NCI-H774 (cell line): Measurements from ENCODE around the gene ARNT2.

Source experiments
- DNase-seq: peaks from one replicate; lab custom pipeline; 2025; lab: John Stamatoyannopoulos, UW

ARNT2 gene

GRCh38 chr15:80466543-80466942, 62.4 kb downstream of the ARNT2 start:
- DNase-seq = no peak

- no peak for DNase-seq
Observed at GRCh38 chr15:80467311-80467714, 63.1 kb downstream of the ARNT2 start.

- no peak for DNase-seq
Observed at GRCh38 chr15:80468796-80469195, 64.6 kb downstream of the ARNT2 start.

- DNase-seq = no peak
Observed at GRCh38 chr15:80471881-80472280, 67.7 kb downstream of the ARNT2 start.

- no peak for DNase-seq
Observed at GRCh38 chr15:80473286-80474223, 69.4 kb downstream of the ARNT2 start.

- DNase-seq = no peak
Observed at GRCh38 chr15:80474224-80475215, 70.3 kb downstream of the ARNT2 start.

- DNase-seq = no peak
Observed at GRCh38 chr15:80475572-80475971, 71.4 kb downstream of the ARNT2 start.

DNA sequence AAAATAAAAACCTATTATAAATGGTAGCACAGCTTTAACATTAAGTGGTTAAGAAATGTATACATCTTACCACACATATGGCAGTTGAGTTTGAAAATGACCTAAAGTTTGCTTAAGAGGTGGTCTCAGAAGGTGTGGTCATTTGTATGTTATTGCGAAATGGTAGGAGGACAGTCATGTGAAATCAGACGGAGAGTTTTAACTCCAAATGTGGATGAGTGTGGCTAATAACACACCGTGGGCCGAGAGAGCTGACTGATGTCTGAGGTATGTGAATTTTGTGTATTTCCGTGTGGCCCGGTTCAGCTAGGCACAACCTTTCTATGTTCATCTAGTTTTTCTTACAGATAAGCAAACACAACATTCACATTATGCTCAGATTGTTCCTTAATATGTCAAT, 71.9 kb downstream of the ARNT2 start:
- no peak for DNase-seq

DNA sequence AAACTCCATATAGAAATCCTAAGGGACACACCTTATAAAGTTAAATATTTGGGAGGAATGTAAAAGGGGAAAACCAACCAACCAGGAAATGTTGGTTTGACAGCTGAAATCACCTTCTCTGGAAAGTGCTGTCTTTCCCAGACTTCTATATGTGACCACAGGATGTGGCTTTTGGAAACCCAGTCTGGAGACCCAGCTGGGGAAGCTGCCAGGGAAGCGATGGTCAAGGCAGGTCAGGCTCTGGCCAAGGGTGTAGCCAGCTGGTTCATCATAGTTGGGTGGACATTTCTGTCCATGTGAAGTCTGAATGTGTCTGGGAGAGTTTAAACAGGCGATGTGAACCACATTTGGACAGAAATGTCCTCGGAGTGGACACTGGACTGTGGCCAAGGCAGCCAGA, 73.9 kb downstream of the ARNT2 start:
- no peak for DNase-seq

GRCh38 chr15:80479191-80479590, 75.0 kb downstream of the ARNT2 start:
- DNase-seq = no peak

DNA sequence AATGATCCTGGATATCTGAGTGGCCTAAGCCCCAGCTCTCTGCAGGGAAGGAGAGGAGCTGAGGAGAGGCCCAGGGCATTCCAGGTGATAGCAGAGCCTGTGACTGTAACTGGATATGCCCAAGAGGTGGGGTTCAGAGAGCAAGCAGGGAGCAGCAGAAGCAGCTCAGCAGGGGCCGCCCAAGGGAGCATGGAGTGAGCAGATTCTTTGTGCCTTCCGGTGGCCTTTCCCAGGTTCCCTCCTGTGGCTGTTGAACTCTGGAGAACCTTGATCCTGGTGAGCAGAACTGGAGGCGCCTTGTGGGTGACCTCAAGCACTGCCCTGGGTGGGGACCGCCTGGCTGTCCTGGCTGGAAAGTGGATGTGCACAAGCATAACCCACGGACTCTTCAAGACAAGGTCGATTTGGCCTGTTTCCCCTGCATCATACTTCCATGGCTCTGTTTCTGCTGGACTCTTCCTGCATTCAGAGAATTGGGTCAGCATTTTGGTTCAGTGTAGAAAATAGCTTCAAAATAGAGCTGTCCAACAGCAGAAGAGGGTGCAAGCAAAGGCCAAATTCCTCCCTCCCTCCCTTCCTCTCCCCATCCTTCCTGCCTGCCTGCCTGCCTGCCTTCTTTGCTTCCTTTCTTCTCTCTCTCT, 76.1 kb downstream of the ARNT2 start:
- DNase-seq = no peak

- DNase-seq = no peak
Observed at GRCh38 chr15:80480909-80481308, 76.7 kb downstream of the ARNT2 start.

DNA sequence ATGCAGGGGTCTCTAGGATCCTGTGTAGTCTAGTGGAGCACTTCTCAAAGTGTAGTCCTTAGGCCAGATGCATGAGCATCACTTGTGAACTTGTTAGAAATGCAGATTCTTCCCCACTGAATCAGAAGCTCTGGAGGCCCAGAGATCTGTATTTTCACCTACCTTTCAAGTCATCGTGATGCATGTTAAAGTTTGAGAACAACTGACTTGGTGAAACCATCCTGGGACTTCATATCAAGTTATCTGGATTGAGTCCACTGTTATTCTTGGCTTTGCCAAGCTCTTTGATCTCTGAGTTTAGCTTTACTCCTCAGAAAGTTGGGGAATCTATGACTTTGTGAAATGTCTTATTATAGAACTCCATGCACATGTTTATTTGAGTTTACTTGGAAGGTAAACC, 78.5 kb downstream of the ARNT2 start:
- DNase-seq = no peak

- DNase-seq = no peak
Observed at GRCh38 chr15:80483725-80484161, 79.6 kb downstream of the ARNT2 start.

DNA sequence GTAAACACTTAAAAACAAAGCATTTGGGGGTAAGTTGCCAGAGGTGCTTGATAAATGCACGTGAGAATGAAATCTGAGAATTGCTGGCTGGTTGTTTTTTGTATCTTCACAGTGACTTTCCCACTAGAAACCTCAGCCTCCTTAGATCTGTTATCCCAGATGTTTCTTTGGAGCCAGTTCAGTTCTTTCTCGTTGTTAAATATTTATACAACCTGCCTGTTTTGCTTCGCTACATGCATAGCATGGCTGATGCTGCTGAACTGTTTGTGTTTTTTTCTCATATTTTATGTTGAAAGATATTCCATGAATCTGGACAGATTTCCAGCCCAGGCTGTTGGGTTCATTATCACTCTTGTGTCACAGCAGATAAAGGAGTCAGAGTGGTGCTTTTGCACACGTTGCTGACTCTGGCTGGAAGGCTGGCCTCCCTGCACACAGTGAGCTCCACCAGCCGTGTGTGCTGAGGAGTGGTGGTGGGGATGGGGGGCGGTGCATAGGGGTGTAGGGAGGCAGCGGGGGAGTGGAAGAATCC, 80.2 kb downstream of the ARNT2 start:
- no peak for DNase-seq

DNA sequence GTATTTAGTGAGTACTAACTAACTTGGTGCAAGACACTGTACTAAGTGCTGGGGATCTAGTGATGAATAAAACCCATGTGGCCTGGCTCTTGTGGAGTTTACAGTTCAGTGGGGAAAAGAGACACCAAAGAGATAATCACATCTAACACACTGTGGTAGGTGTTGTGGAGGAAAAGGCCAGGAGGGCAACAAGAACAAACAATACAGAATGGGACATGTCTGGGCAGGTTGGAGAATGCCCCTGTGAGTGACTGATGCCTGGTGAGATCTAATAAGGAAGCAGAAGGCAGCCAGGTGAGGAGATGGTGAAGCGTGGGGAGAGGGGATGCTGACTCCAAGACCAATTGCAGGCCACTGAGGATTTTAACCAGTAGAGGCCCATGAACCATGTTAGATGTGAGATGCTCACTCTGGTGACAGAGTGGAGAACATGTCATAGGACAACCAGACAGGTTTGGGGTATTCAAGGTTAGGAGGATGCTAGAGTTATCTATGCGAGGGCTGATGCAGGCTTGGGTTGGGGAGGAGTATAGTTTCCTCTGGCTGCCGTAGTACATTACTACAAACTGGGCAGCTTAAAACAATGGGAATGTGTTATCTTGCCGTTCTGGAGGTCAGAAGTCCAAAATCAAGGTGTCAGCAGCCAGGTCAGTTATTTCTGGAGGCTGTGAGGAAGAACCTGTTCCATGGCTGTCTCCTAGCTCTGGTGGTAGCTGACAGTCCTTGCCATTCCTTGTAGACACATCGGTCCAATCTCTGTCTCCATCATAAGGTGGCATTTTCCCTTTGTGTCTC, 81.4 kb downstream of the ARNT2 start:
- DNase-seq = no peak

- no peak for DNase-seq
Observed at GRCh38 chr15:80487839-80488390, 83.7 kb downstream of the ARNT2 start.

- DNase-seq = no peak
Observed at GRCh38 chr15:80489030-80489594, 84.9 kb downstream of the ARNT2 start.

DNA sequence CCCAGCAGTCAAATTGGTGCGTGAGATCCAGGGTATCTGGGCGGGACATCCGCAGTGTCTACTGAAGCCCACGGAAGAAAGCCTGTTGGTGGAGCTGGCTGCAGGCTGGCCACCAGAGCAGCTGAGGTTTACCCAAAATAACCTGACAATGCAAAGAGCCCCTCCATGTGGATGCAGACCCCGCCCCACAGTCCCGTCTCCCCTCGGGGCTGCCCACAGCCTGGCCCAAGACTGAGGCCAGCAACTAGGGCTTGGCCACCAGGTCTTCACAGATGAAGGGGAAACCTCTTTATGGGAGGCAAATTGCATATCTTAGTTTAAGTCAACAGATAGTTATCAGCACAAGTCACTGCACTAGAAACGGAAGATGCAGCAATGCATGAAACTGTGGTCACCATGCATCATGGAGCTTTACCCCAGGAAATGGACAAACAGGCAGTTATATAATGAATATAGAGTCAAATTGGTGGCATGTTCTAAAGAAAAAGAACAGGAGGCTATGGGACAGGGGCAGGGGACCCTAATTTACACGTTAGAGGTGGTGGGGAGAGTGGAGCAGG, 86.3 kb downstream of the ARNT2 start:
- no peak for DNase-seq
